IMR-90 (cell line): ENCODE measurements around the gene GGT5. TPM values are rescaled to one million over a fixed set of nuclear protein-coding genes. Genes with fewer than 3 reads are reported as not detected.

Source experiments
- ATAC-seq: fragments of 200-7000 bp; cut with Tn5 transposase; 2 replicates; pipeline ENCODE4 v1.9.1; 2020; ENCODE audit warnings: low read depth, mild to moderate bottlenecking, moderate library complexity
- BruUV-seq: library from RNA; stranded (reverse); fragments of 400-500 nt; replicated peaks from 2 replicates; lab custom pipeline; 2021; lab: Mats Ljungman, UMichigan
- CTCF ChIA-PET: fragments of 300-600 bp; formaldehyde crosslinking; extraction: SDS; loops from one replicate; lab custom pipeline; 2021; ENCODE audit warnings: antibody characterized with exemption; lab: Yijun Ruan, JAX
- POLR2A ChIA-PET: fragments of 300-600 bp; sonication (Branson Sonifier 250); formaldehyde crosslinking; loops from one replicate; lab custom pipeline; 2022; ENCODE audit warnings: antibody characterized with exemption; ENCODE audit not compliant: unreplicated experiment; lab: Charles Lee
- DNase-seq: peaks from one replicate; pipeline ENCODE4 v3.0.0; 2013
- H2AFZ ChIP-seq: replicated peaks from 2 replicates; pipeline ENCODE3; 2013; ENCODE audit warnings: low read length, mild to moderate bottlenecking; ENCODE audit not compliant: poor library complexity
- H2AK5ac ChIP-seq: 2 replicates; pipeline ENCODE4 v1.6.1; 2013; ENCODE audit warnings: low read depth, low read length, inconsistent platforms
- H2AK9ac ChIP-seq: replicated peaks from 2 replicates; pipeline ENCODE3; 2013; ENCODE audit warnings: mild to moderate bottlenecking, low read depth, low read length, moderate library complexity; ENCODE audit not compliant: poor library complexity
- H2BK120ac ChIP-seq: 2 replicates; pipeline ENCODE4 v1.6.1; 2013; ENCODE audit warnings: low read depth, low read length, inconsistent platforms
- H2BK15ac ChIP-seq: 3 replicates; pipeline ENCODE4 v1.6.1; 2013; ENCODE audit warnings: low read depth, low read length, inconsistent platforms
- H2BK20ac ChIP-seq: 2 replicates; pipeline ENCODE4 v1.6.1; 2013; ENCODE audit warnings: low read depth, mild to moderate bottlenecking, inconsistent platforms, low read length, moderate library complexity
- H2BK5ac ChIP-seq: 2 replicates; pipeline ENCODE4 v1.6.1; 2013; ENCODE audit warnings: mild to moderate bottlenecking, low read depth, low read length, inconsistent platforms; ENCODE audit not compliant: poor library complexity, severe bottlenecking
- H3K14ac ChIP-seq: replicated peaks from 2 replicates; pipeline ENCODE4 v1.6.1; 2013; ENCODE audit warnings: low read depth, low read length, inconsistent platforms
- H3K18ac ChIP-seq: 2 replicates; pipeline ENCODE4 v1.6.1; 2013; ENCODE audit warnings: low read depth, low read length, control low read depth
- H3K23ac ChIP-seq: 2 replicates; pipeline ENCODE4 v1.6.1; 2013; ENCODE audit warnings: low read depth, low read length, inconsistent platforms
- H3K27ac ChIP-seq: 2 replicates; pipeline ENCODE4 v1.5.1; 2013; ENCODE audit warnings: mild to moderate bottlenecking, control low read depth, low read length; ENCODE audit not compliant: insufficient read depth
- H3K27me3 ChIP-seq: 2 replicates; pipeline ENCODE4 v1.6.1; 2013; ENCODE audit warnings: low read length; ENCODE audit not compliant: control insufficient read depth, insufficient read depth
- H3K36me3 ChIP-seq: 2 replicates; pipeline ENCODE4 v1.6.1; 2013; ENCODE audit warnings: low read length, mixed read lengths; ENCODE audit not compliant: control insufficient read depth, insufficient read depth
- H3K4ac ChIP-seq: 2 replicates; pipeline ENCODE4 v1.6.1; 2013; ENCODE audit warnings: low read depth, low read length, inconsistent platforms
- H3K4me1 ChIP-seq: 2 replicates; pipeline ENCODE4 v1.6.1; 2013; ENCODE audit warnings: low read length, mixed read lengths; ENCODE audit not compliant: control insufficient read depth, insufficient read depth
- H3K4me2 ChIP-seq: 2 replicates; pipeline ENCODE4 v1.6.1; 2013; ENCODE audit warnings: low read depth, mild to moderate bottlenecking, control low read depth, low read length, moderate library complexity
- H3K4me3 ChIP-seq: 2 replicates; pipeline ENCODE4 v1.5.1; 2013; ENCODE audit warnings: low read depth, mild to moderate bottlenecking, control low read depth, low read length, moderate library complexity; ENCODE audit not compliant: insufficient read depth
- H3K56ac ChIP-seq: 2 replicates; pipeline ENCODE4 v1.6.1; 2013; ENCODE audit warnings: low read length, inconsistent platforms; ENCODE audit not compliant: insufficient read depth; ENCODE audit errors: extremely low read depth
- H3K79me1 ChIP-seq, 2 experiments: 2 replicates each; pipeline ENCODE4 v1.6.1; 2013; ENCODE audit warnings: low read length in 2 of 2, inconsistent platforms in 1 of 2, low read depth in 1 of 2
- H3K9ac ChIP-seq: 2 replicates; pipeline ENCODE4 v1.6.1; 2013; ENCODE audit warnings: low read depth, low read length, control low read depth
- H3K9me1 ChIP-seq: 2 replicates; pipeline ENCODE4 v1.6.1; 2013; ENCODE audit warnings: low read length, inconsistent platforms; ENCODE audit not compliant: insufficient read depth
- H3K9me3 ChIP-seq: 2 replicates; pipeline ENCODE4 v1.6.1; 2013; ENCODE audit warnings: low read length; ENCODE audit not compliant: control insufficient read depth, insufficient read depth
- H4K20me1 ChIP-seq: 2 replicates; pipeline ENCODE4 v1.6.1; 2013; ENCODE audit warnings: low read length, inconsistent platforms; ENCODE audit not compliant: insufficient read depth
- H4K5ac ChIP-seq: 2 replicates; pipeline ENCODE4 v1.6.1; 2013; ENCODE audit warnings: mild to moderate bottlenecking, low read depth, low read length, control low read depth
- H4K8ac ChIP-seq, 2 experiments: 2 replicates each; pipeline ENCODE4 v1.6.1; 2013; ENCODE audit warnings: low read depth in 2 of 2, low read length in 2 of 2, control low read depth in 1 of 2, inconsistent platforms in 1 of 2
- H4K91ac ChIP-seq: 2 replicates; pipeline ENCODE4 v1.6.1; 2013; ENCODE audit warnings: low read depth, low read length, inconsistent platforms; ENCODE audit not compliant: insufficient read depth
- BHLHE40 ChIP-seq: fragments of 150-350 bp; IDR thresholded peaks from 2 replicates; pipeline ENCODE4 v1.6.1; 2016; ENCODE audit warnings: mild to moderate bottlenecking, low read depth, low read length
- CEBPB ChIP-seq: IDR thresholded peaks from 2 replicates; pipeline ENCODE4 v1.6.1; 2012; ENCODE audit warnings: low read depth, low read length, improper control_type of control experiment
- CHD1 ChIP-seq: IDR thresholded peaks from 2 replicates; pipeline ENCODE4 v1.6.1; 2012; ENCODE audit warnings: low read depth, low read length, improper control_type of control experiment
- CTCF ChIP-seq: conservative IDR thresholded peaks from 2 replicates; pipeline ENCODE4 v1.5.1; 2012; ENCODE audit warnings: mild to moderate bottlenecking, low read depth, low read length, improper control_type of control experiment
- ELK1 ChIP-seq: fragments of 150-350 bp; IDR thresholded peaks from 2 replicates; pipeline ENCODE4 v1.6.1; 2016; ENCODE audit warnings: low read depth, mild to moderate bottlenecking, low read length, moderate library complexity, borderline replicate concordance
- FOS ChIP-seq: fragments of 150-350 bp; IDR thresholded peaks from 2 replicates; pipeline ENCODE4 v1.6.1; 2016; ENCODE audit warnings: low read depth, low read length
- MAFK ChIP-seq: IDR thresholded peaks from 2 replicates; pipeline ENCODE4 v1.6.1; 2012; ENCODE audit warnings: low read depth, low read length, improper control_type of control experiment
- MAZ ChIP-seq: IDR thresholded peaks from 2 replicates; pipeline ENCODE4 v1.6.1; 2012; ENCODE audit warnings: low read depth, mild to moderate bottlenecking, low read length, improper control_type of control experiment, moderate library complexity, borderline replicate concordance
- MXI1 ChIP-seq: IDR thresholded peaks from 2 replicates; pipeline ENCODE4 v1.6.1; 2012; ENCODE audit warnings: low read depth, mild to moderate bottlenecking, low read length, moderate library complexity, borderline replicate concordance
- NFE2L2 ChIP-seq: fragments of 150-350 bp; IDR thresholded peaks from 2 replicates; pipeline ENCODE4 v1.6.1; 2016; ENCODE audit warnings: low read depth, mild to moderate bottlenecking, low read length
- POLR2A ChIP-seq: IDR thresholded peaks from 2 replicates; pipeline ENCODE4 v1.6.1; 2012; ENCODE audit warnings: mild to moderate bottlenecking, low read depth, low read length
- RAD21 ChIP-seq: IDR thresholded peaks from 2 replicates; pipeline ENCODE4 v1.6.1; 2012; ENCODE audit warnings: low read length, improper control_type of control experiment
- RCOR1 ChIP-seq: IDR thresholded peaks from 2 replicates; pipeline ENCODE4 v1.6.1; 2012; ENCODE audit warnings: mild to moderate bottlenecking, low read length, improper control_type of control experiment; ENCODE audit not compliant: insufficient replicate concordance
- RFX5 ChIP-seq: IDR thresholded peaks from 2 replicates; pipeline ENCODE4 v1.8.0; 2012; ENCODE audit warnings: low read depth, mild to moderate bottlenecking, low read length, moderate library complexity
- SMC3 ChIP-seq: fragments of 150-350 bp; IDR thresholded peaks from 2 replicates; pipeline ENCODE4 v1.6.1; 2016; ENCODE audit warnings: low read depth, mild to moderate bottlenecking, antibody characterized with exemption, low read length, moderate library complexity
- USF2 ChIP-seq: fragments of 150-350 bp; IDR thresholded peaks from 2 replicates; pipeline ENCODE4 v1.6.1; 2017; ENCODE audit warnings: mild to moderate bottlenecking, antibody characterized with exemption, low read length, low read depth
- WGBS, 2 experiments: methylation state at CpG; one replicate each; pipeline versions ENCODE4 v1.1.5 to v1.1.7; 2013; ENCODE audit warnings: missing lambda C conversion rate in 2 of 2; ENCODE audit not compliant: insufficient read length in 1 of 2; ENCODE audit errors: extremely low coverage in 2 of 2; 5-methylcytosine and 5-hydroxymethylcytosine counted together
- dilution Hi-C: fragments of 300-500 bp; cut with HindIII; formaldehyde crosslinking; loops from one replicate; pipeline ENCODE4 v1.14.3; 2018; ENCODE audit warnings: low sequenced_read_pairs; ENCODE audit not compliant: unreplicated experiment
- in situ Hi-C: fragments of 300-500 bp; cut with MboI; formaldehyde crosslinking; loops from 3 replicates; pipeline ENCODE4 v1.14.3; 2019; ENCODE audit warnings: low sequenced_read_pairs, inconsistent platforms, mixed read lengths
- intact Hi-C: fragments of 100-400 bp; cut with micrococcal nuclease; formaldehyde crosslinking; loops from 2 replicates; pipeline ENCODE4 v1.10.0; 2022
- polyA plus RNA-seq, 3 experiments: library from polyadenylated mRNA; depleted of rRNA; stranded (reverse); fragments of >200 nt; gene quantifications; 2 replicates each; pipeline ENCODE4 v1.2.3, GENCODE V29; 2012; ENCODE audit warnings: low replicate concordance in 1 of 3
- total RNA-seq: library from RNA; depleted of rRNA; stranded (reverse); fragments of >200 nt; gene quantifications from 2 replicates; pipeline ENCODE4 v1.2.3, GENCODE V29; 2012

The GGT5 gene
- total and polyA plus RNA-seq, 2 of the 4 experiments (the other 2 are of a cell fraction), result 0.18 to 5.8 TPM

- no peak overlapping the region for H3K4ac ChIP-seq
- peaks cover 2% of the 10 kb centered on the region; the same call in 1 of the 2 replicates for H3K9me3 ChIP-seq
- no peak overlapping the region for H2BK120ac ChIP-seq
- 90% methylated on average over 2 of the region's 6 CpGs; no CpG with 5 or more reads in 1 of the 2 experiments for WGBS, 2 experiments
- H3K4me1 ChIP-seq, result no peaks in the 10 kb centered on the region
- ATAC-seq (no peak), DNase-seq (no peak)
- H2BK5ac ChIP-seq, result no peak overlapping the region
- TF ChIP-seq RCOR1, result no peak
- no peak for TF ChIP-seq ELK1
- TF ChIP-seq CEBPB, result no peak
- no peak for TF ChIP-seq CHD1
- no peak for TF ChIP-seq MAFK
- no peak for TF ChIP-seq RFX5
- TF ChIP-seq MXI1, result no peak
- TF ChIP-seq NFE2L2, result no peak
- TF ChIP-seq BHLHE40, result no peak
- no peak for TF ChIP-seq USF2
- TF ChIP-seq POLR2A, result no peak
- TF ChIP-seq CTCF, result no peak
- no peak for TF ChIP-seq MAZ
- no peak for TF ChIP-seq RAD21
- TF ChIP-seq SMC3, result no peak
- TF ChIP-seq FOS, result no peak
- H4K91ac ChIP-seq, result no peak overlapping the region
- no peak overlapping the region for H4K5ac ChIP-seq
- H3K36me3 ChIP-seq, result no peaks in the 10 kb centered on the region; the same call in 1 of the 2 replicates
- H3K14ac ChIP-seq, result no peak overlapping the region
- CTCF ChIA-PET, result interaction anchor here (1.2 kb wide), 1 partner anchor 43 kb away, joined by 4 read pairs; no protein-coding TSS in a partner anchor
- no peaks in the 10 kb centered on the region for H3K27me3 ChIP-seq
- intact Hi-C loops, result no loop called here
- H2AK5ac ChIP-seq, result peak overlapping the region; percentile 39; the same call in 1 of the 2 replicates
- no peaks in the 10 kb centered on the region; a peak in 1 of 4 replicates for H3K79me1 ChIP-seq
- H3K27ac ChIP-seq, result no peak overlapping the region
- no TSS peak for BruUV-seq
- no peak overlapping the region for H3K4me3 ChIP-seq
- no peak overlapping the region for H3K56ac ChIP-seq
- H2AFZ ChIP-seq, result no peak overlapping the region
- no peak overlapping the region for H3K9ac ChIP-seq
- no peaks in the 10 kb centered on the region; the same call in 1 of the 2 replicates for H3K9me1 ChIP-seq
- H2BK15ac ChIP-seq, result no peak overlapping the region
- H4K20me1 ChIP-seq, result no peaks in the 10 kb centered on the region
- POLR2A ChIA-PET, result no interaction called here
- no peak overlapping the region for H3K18ac ChIP-seq
- in situ Hi-C loops, result no loop called here
- H4K8ac ChIP-seq, result no peak overlapping the region
- no peak overlapping the region for H3K4me2 ChIP-seq
- no peak overlapping the region for H3K23ac ChIP-seq
- no peak overlapping the region for H2BK20ac ChIP-seq
- dilution Hi-C loops, result no loop called here
- no peak overlapping the region for H2AK9ac ChIP-seq
These were observed 12.8 kb downstream of the GGT5 start for GRCh38 chr22:24232124-24232523.
